ENCODE results near the gene AKR1C1.
"Not testable (repeated sequence)": the region's sequence is repeated elsewhere in the genome, so short reads cannot be mapped to it uniquely, and the experiment has no call there.

Gene AKR1C1

DNA sequence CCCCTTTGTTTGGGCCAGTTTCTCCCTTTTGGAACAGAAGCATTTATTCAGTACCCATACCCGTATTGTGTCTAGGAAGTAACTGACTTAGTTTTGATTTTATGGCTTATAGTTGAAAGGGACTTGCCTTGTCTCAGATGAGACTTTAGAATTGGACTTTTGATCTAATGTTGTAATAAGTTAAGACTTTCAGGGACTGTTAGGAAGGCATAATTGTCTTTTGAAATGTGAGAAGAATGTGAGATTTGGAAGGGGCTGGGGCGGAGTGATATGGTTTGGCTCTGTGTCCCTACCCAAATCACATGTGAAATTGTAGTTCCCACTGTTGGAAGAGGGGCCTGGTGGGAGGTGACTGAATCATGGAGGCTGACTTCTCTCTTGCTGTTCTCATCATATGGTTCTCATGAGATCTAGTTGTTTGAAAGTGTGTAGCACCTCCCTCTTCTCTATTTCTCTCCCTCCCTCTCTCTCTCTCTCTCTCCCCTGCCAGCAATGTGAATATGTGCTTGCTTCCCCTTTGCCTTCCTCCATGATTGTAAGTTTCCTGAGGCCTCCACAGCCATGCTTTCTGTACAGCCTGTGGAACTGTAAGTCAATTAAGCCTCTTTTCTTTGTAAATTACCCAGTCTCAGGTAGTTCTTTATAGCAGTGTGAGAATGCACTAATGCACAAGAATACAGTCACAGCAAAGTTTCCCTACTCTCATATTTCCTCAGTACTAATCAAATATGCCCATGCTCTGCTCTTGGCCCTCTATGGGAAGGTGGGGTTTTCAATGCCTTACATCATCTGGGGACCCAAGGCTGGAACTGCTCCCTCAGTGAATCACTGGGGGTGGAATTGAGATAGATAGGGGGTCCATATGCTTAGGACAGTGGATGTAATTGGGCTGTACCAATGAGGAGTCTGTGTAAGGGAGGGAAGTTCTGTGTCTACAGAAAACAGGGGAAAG lies 17.2 kb upstream of the AKR1C1 start:
- DNase-seq (ENCODE audit: extremely low spot score, insufficient read length, low read depth) (no peak), FAIRE-seq (no peak)

DNA sequence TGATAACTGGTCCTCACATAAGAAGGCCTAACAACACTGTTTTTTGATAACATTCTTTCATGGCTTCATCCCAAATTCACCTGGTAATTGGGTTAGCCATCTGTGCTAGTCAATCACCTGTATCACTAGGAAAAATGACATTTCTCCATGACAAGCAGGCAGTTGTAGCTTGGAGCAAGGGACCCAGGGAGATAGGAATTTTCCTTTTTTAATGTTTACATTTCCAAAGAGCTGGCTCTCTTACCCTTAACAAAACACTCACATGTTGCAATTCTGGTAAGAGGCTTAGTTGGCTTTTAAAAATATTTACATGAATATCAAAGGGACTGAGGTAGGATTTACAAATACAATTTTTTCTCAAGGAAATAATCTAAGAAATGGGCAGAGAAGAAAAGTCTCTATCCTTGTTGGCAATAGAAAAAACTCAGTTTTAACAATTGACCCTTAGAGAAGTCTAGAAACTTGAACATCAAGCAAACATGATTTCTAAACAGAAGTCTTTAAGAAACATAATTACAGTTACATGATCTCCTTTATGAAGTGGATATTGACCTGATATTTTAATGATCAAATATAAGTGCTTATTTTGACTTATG lies 16.1 kb upstream of the AKR1C1 start:
- DNase-seq (ENCODE audit: extremely low spot score, insufficient read length, low read depth) (no peak), FAIRE-seq (no peak)

- FAIRE-seq, result no peak
- no peak for DNase-seq (ENCODE audit: extremely low spot score, insufficient read length, low read depth)
Observed at GRCh38 chr10:4947635-4948596, 15.3 kb upstream of the AKR1C1 start.

GRCh38 chr10:4951512-4952162 lies 11.6 kb upstream of the AKR1C1 start:
- not testable (repeated sequence) for FAIRE-seq; DNase-seq (ENCODE audit: extremely low spot score, insufficient read length, low read depth)

DNA sequence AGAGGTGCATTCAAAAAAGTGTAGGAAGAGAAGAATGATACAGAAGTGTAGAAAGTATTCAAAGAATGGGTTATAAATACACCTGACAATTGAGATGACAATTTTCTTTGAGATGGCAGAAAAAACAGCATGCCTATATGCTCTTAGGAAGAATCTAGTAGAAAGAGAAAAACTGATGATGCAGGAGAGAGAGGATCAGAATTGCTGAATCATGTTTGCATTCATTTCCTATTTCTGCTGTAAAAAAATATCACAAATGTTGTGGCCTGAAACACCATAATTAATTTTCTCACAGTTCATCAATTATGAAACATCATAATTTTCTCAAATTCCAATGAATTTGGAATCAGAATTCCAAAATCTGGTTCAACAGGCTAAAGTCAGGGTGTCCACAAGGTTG lies 9.8 kb upstream of the AKR1C1 start:
- FAIRE-seq, result no peak

DNA sequence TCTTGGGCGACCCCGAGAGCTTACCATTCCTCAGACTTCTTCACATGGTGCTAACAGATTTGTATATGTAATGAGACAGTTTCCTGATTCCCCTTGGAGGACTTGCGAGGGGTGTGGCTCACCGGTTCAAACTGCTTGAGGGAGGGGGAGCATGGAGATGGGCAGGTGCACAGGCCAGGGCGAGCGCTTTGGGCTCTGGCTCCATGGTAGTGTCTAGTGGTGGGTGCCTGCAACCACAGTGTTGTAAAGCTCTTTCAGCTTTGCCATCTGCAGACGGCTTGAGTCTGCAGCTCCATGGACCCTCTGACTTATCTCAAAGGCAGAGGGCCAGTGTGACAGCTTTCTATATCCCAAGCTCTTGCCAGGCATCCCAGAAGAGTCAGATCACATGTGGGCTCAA lies 7.1 kb upstream of the AKR1C1 start:
- not testable (repeated sequence) for FAIRE-seq; DNase-seq (ENCODE audit: extremely low spot score, insufficient read length, low read depth)

More for the DNA sequence above, 9.8 kb upstream of the AKR1C1 start:
- no peak for DNase-seq (ENCODE audit: extremely low spot score, insufficient read length, low read depth)

DNA sequence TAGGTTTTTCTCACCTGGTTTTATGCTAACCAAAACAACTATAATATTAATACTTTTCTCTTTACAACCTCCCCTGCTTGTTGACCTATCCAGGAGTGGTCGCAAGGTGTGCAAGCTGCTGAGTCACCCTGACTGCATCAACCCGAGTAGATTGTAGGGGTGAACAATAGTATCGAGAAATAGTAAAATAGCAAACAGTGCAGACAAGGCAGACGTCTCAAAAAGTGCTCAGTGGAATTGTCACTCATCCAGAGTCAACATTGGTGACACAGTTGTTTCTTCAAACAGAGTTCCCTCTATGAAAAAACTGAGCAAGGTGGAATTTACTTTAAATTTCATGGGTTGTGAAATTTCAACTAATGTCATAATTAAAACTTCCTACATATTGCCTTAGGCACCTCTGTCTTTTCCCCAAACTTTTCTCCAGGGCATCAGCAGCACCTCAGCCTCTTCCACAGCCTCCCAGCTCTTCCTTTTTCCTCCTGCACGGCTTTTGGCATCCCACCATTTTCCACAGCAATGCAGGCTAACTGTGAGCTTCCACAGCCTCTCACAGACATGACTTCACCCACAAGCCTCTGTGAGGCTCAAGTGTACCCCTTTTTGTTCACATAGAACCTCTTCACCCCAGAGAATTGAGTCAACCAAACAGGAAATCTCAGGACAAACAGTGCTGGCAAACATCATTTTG lies 6.1 kb upstream of the AKR1C1 start:
- not testable (repeated sequence) for DNase-seq (ENCODE audit: extremely low spot score, insufficient read length, low read depth); FAIRE-seq

- DNase-seq (ENCODE audit: extremely low spot score, insufficient read length, low read depth); FAIRE-seq: not testable (repeated sequence)
Observed at GRCh38 chr10:4961558-4961957, 1.7 kb upstream of the AKR1C1 start.

GRCh38 chr10:4962308-4962707 lies 907 bp upstream of the AKR1C1 start:
- FAIRE-seq; DNase-seq (ENCODE audit: extremely low spot score, insufficient read length, low read depth): not testable (repeated sequence)

DNA sequence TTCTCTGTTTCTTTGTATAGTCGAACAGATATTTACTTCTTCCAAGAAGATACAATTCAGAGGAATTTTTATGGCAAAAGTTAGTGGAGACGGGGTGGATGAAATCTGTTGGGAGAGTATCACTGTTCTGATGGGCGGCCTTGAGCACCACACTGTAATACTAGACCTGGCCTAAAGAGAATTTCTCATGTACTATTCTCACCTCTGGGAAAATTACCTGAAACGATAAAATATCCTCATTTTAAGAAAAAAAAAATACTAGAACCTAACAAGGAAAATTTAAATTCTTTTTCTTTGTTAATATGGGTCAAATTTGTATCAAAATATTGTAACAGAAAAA lies 570 bp downstream of the AKR1C1 start:
- not testable (repeated sequence) for FAIRE-seq; DNase-seq (ENCODE audit: extremely low spot score, insufficient read length, low read depth)

DNA sequence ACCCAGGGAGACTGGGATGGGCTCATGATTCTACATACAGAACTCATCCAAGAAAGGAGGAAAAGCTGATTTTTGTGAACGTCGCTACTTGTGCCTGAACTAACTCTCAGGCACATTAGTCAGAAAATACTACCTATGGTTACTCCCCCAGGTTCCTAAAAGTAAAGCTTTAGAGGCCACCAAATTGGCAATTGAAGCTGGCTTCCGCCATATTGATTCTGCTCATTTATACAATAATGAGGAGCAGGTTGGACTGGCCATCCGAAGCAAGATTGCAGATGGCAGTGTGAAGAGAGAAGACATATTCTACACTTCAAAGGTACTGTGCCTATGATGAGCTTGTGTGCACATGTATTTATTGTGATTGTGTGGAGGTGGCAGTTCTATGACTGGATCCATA lies 2.5 kb downstream of the AKR1C1 start:
- not testable (repeated sequence) for FAIRE-seq; DNase-seq (ENCODE audit: extremely low spot score, insufficient read length, low read depth)

DNA sequence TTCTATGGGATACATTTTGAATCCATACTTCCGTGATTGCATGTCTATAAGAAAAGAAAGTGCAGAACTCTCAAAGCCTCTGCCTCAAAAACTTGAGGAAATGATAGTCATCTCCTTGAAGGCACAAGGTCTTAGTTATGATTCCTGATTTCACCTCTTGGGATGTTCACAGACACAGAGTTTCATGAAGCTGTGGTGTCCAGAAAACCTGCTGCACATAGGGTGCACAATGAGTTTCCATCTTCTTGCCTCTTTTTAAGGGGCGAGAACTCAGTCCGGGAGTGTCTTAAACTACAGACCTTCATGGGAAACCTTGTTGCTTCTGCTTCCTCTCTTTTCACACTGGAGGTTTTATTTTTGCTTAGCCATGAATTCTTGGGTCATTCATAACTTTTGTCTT lies 4.0 kb downstream of the AKR1C1 start:
- not testable (repeated sequence) for DNase-seq (ENCODE audit: extremely low spot score, insufficient read length, low read depth); FAIRE-seq

DNA sequence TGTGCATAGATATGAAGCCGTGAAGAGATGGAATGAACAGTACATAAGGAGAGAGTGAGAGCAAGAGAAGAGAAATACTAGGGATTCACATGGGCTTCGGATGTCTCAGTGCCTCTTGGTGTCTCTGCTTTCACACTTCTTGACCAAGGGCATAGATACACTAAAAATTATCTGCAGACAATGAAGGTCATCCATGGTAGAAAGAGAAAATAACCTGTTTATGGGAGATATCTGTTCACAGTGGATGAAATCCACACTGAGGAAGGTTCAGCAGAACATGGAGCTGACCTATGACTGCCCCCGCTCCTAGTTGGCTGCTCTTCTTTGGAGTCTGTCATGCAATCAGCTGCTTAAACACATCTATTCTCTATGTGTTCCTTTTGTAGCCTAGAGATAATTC lies 6.1 kb downstream of the AKR1C1 start:
- not testable (repeated sequence) for FAIRE-seq

GRCh38 chr10:4970362-4970761 lies 7.1 kb downstream of the AKR1C1 start:
- DNase-seq (ENCODE audit: extremely low spot score, insufficient read length, low read depth); FAIRE-seq: not testable (repeated sequence)

More for the DNA sequence above, 6.1 kb downstream of the AKR1C1 start:
- not testable (repeated sequence) for DNase-seq (ENCODE audit: extremely low spot score, insufficient read length, low read depth)

- not testable (repeated sequence) for DNase-seq (ENCODE audit: extremely low spot score, insufficient read length, low read depth); FAIRE-seq
Observed at GRCh38 chr10:4972369-4973142, 9.3 kb downstream of the AKR1C1 start.

DNA sequence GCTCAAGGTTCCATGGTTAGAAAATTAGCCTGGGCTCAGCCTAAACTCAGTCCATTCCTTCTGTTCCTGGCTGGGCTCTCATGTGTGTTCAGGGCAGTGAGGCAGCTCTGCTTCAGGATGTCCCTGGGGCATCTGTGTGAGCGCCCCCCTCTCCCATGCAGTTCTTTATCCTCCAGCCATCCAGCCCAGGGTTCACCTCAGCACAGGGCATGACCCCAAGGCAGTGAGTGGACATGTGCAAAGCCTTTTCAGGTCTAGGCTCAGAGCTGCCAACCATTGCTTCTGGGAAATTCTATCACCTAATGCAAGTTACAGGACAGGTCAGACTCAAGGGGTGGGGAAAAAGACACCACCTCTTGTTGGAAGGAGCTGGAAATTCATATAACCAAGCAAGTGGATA lies 10.1 kb downstream of the AKR1C1 start:
- DNase-seq (ENCODE audit: extremely low spot score, insufficient read length, low read depth); FAIRE-seq: not testable (repeated sequence)

DNA sequence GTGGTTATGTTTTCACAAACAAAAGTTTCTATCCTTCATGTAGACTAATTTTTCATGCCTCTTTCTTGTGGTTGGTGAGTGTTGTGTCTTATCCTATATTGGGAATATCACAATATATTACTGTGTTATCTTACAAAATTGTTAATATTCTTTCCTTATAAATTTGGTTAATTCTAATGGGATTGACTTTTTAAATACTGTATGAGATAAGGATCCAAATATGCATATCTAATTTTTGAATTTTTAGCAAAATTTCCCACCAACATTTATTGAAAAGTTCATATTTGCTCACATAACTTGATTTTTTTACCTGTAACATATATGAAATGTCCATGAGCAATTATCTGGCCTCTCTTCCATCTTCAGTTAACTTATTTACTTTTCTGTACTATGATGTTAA lies 11.2 kb downstream of the AKR1C1 start:
- FAIRE-seq; DNase-seq (ENCODE audit: extremely low spot score, insufficient read length, low read depth): not testable (repeated sequence)

DNA sequence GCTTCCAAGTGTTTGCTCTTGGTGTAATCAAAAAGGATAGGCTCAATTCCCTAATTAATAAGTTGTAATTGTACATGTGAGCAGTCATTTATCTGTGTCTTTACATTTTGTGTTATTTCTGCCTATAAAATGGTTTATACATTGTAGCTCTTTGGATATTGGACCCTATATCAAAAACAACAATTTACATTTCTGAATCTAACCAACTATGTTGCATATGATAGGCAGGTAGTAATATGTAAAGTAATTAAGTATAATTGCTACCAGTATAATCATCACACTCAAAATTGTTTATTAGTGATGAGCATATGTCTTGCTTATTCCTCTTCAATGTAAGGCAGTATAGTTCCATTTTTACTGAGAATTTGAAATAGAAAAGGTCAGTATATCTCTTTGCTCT lies 13.8 kb downstream of the AKR1C1 start:
- DNase-seq (ENCODE audit: extremely low spot score, insufficient read length, low read depth) (no peak), FAIRE-seq (no peak)
